Pancreas (tissue), 10 donors: ENCODE measurements around the gene HMCES. TPM values are rescaled to one million over a fixed set of nuclear protein-coding genes. Genes with fewer than 3 reads are reported as not detected.

Source experiments
- ATAC-seq, 4 donors: fragments of 200-7000 bp; cut with Tn5 transposase; one replicate each; pipeline versions ENCODE4 v1.8.0 to v1.9.1; 2020; ENCODE audit warnings: mild to moderate bottlenecking in 4 of 4, moderate library complexity in 4 of 4
- DNase-seq, 6 donors: peaks; one replicate each; pipeline ENCODE4 v3.0.0-alpha.2; 2020
- FAIRE-seq: peaks from 2 replicates; lab custom pipeline; 2012; peaks lifted over from hg19 to GRCh38; lab: Jason Lieb, UNC
- H3K27ac ChIP-seq, 4 donors: fragments of 200-600 bp; sonication (generic); 1 replicate in 3 of 4; 2 replicates in 1 of 4; pipeline versions ENCODE4 v1.5.0 to v1.8.0; 2020
- H3K27me3 ChIP-seq, 4 donors: fragments of 200-600 bp; one replicate each; pipeline ENCODE4 v1.8.0; 2021
- H3K36me3 ChIP-seq, 3 donors: fragments of 200-600 bp; sonication (generic) in 1 of 3; one replicate each; pipeline versions ENCODE4 v1.5.0 to v1.8.0; 2020 to 2021
- H3K4me1 ChIP-seq, 3 donors: fragments of 200-600 bp; one replicate each; pipeline ENCODE4 v1.8.0; 2021
- H3K4me3 ChIP-seq, 4 donors: fragments of 200-600 bp; sonication (generic) in 2 of 4; one replicate each; pipeline versions ENCODE4 v1.5.0 to v1.8.0; 2020 to 2021
- H3K9me3 ChIP-seq, 4 donors: fragments of 200-600 bp; one replicate each; pipeline ENCODE4 v1.8.0; 2021
- CTCF ChIP-seq, 4 donors: fragments of 200-600 bp; sonication (generic) in 3 of 4; IDR thresholded peaks; one replicate each; pipeline versions ENCODE4 v1.5.0 to v1.8.0; 2021; ENCODE audit warnings: antibody characterized with exemption in 4 of 4
- WGBS, 2 donors: extraction: QIAGEN DNeasy Blood & Tissue Kit; methylation state at CpG; one replicate each; pipeline ENCODE4 v1.1.7; 2013; 5-methylcytosine and 5-hydroxymethylcytosine counted together
- intact Hi-C, 3 donors: fragments of 100-400 bp; cut with DNase I; formaldehyde crosslinking; loops; one replicate each; pipeline versions ENCODE4 v1.11.1 to v1.14.2; 2022
- polyA plus RNA-seq, 2 donors: library from polyadenylated mRNA; stranded (reverse); fragments of 200-250 nt; gene quantifications; one replicate each; pipeline ENCODE4 v1.2.3, GENCODE V29; 2013
- total RNA-seq, 6 donors: library from RNA; stranded (reverse); fragmentation: NEBNext Ultra II Directional in 4 of 6; extraction: Animal tissue kit (Norgen Biotek cat#: 25700) in 4 of 6; gene quantifications; one replicate each; pipeline versions ENCODE4 v1.2.1 to v1.2.4, GENCODE V29; 2021 to 2023
- donor health status: healthy with polysubstance abuse.
- donor health status: DM: no; HTN: no; CAD: no; lungs with moderate emphysema.
- donor health status: DM: no; HTN: no; CAD: no.
- donor health status: control.
- donor health status: control.
- donor health status: Bipolar disorder and iron deficiency.
- donor health status: DM: yes; HTN: yes; CAD: no.
- donor health status: DM: no; HTN: no; CAD: no.
- donor health status: DM: no; HTN: no; CAD: no.
- donor health status: DM: yes; HTN: yes; CAD: no.

The HMCES gene
- total and polyA plus RNA-seq, 8 donors, result 8.0 to 22.5 (median 10.7) TPM

GRCh38 chr3:129233538-129233937 lies 45.1 kb upstream of the HMCES start:
- Histone ChIP-seq H3K36me3 (no peaks in the 10 kb centered on the region), H3K9me3 (no peaks in the 10 kb centered on the region), H3K4me1 (no peaks in the 10 kb centered on the region), H3K27me3 (no peaks in the 10 kb centered on the region), H3K27ac (peak overlapping the region in 2 of 4 donors; percentile 21 to 50), H3K4me3 (no peak overlapping the region)
- ATAC-seq (peak in 3 of 4 donors; percentile 41 to 73 (median 52)), FAIRE-seq (no peak), DNase-seq (peak in 1 of 6 donors; percentile 62)
- intact Hi-C loops, result no loop called here
- WGBS, 2 donors, result 69 to 75% methylated on average over 4 of the region's 4 CpGs
- TF ChIP-seq CTCF (IDR thresholded peaks at IDR 0.05), result no peak

DNA sequence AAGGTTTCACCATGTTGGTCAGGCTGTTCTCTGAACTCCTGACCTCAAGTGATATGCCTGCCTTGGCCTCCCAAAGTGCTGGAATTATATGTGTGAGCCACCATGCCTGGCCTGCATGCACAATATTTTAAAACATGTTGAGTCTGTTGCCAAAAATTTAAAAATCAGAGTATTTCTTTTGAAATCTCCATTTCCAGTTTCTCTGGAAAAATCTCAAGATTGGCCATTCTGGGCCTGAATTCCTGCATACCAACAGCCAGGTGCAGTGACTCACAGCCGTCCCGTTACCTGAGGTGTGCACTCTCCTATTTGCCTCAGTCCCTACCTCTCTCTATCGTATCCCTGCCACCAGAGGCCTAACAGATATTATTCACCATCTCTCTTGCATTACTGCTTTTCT lies 44.2 kb upstream of the HMCES start:
- H3K36me3 ChIP-seq, result no peaks in the 10 kb centered on the region
- H3K27me3 ChIP-seq, result no peaks in the 10 kb centered on the region
- no peak for DNase-seq
- H3K4me3 ChIP-seq, result no peak overlapping the region
- peak overlapping the region in 1 of 4 donors; percentile 39 for H3K27ac ChIP-seq
- no peaks in the 10 kb centered on the region for H3K4me1 ChIP-seq
- intact Hi-C loops, result no loop called here
- WGBS, 2 donors, result 85 to 94% methylated on average over 3 of the region's 3 CpGs
- no peak for TF ChIP-seq CTCF (IDR thresholded peaks at IDR 0.05)
- no peak for FAIRE-seq
- ATAC-seq, result no peak
- no peaks in the 10 kb centered on the region for H3K9me3 ChIP-seq

DNA sequence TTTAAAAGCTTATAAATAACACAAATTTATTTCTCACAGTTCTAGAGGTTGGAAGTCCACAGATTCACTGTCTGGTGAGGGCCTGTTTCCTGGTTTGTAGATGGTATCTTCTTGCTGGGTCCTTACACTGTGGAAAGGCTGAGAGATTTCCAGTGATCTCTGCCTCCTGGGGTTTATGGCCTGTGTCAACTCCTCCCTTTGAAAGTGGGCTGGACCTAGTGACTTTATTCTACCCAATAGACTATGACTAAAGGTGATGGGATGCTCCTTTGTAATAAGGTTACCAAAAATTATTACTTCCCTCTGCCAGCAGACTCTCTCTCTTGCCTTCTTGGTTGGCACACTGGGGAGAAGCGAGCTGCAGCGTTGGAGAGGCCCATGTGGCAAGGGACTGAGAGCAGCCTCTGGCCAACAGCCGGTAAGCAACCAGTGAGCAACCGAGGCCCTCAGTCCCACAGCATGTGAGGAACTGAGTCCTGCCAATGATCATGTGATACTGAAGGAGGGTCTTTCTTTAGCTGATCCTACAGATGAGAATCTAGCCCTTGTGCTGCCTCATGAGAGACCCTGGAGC lies 43.2 kb upstream of the HMCES start:
- Histone ChIP-seq H3K9me3 (no peaks in the 10 kb centered on the region), H3K4me3 (no peak overlapping the region), H3K27me3 (no peaks in the 10 kb centered on the region), H3K27ac (no peak overlapping the region), H3K36me3 (no peaks in the 10 kb centered on the region), H3K4me1 (no peaks in the 10 kb centered on the region)
- DNase-seq (no peak), FAIRE-seq (no peak), ATAC-seq (no peak)
- intact Hi-C loops, result no loop called here
- TF ChIP-seq CTCF (IDR thresholded peaks at IDR 0.05), result no peak
- WGBS, 2 donors, result 90 to 94% methylated on average over 4 of the region's 4 CpGs

- intact Hi-C loops, result no loop called here
- ATAC-seq (peak in 3 of 4 donors; percentile 34 to 78 (median 52)), DNase-seq (no peak), FAIRE-seq (no peak)
- Histone ChIP-seq H3K27me3 (no peaks in the 10 kb centered on the region), H3K4me1 (no peaks in the 10 kb centered on the region), H3K27ac (no peak overlapping the region), H3K4me3 (no peak overlapping the region), H3K36me3 (no peaks in the 10 kb centered on the region), H3K9me3 (no peaks in the 10 kb centered on the region)
- WGBS, 2 donors, result 79 to 86% methylated on average over 8 of the region's 8 CpGs
- no peak for TF ChIP-seq CTCF (IDR thresholded peaks at IDR 0.05)
Observed at GRCh38 chr3:129238945-129239705, 39.5 kb upstream of the HMCES start.

DNA sequence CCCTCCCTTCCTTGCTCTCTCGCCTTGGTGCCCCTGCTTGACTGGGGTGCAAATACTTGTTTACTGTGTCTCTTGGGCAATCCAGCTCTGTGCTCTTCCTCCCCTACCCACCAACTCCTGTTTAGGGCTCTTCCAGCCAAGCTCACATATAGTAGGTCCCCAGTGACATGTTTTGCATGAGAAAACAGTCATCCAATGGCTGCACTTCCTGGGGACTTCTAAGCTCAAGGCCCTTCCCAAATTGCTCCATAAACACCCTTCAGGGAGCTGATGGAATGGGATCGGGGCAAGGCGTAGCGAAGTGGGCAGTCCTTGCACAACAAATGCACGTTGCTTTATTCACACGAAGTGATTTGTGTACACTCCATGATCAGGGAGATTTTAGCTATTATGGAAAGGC lies 38.7 kb upstream of the HMCES start:
- 37 to 43% methylated on average over 6 of the region's 6 CpGs for WGBS, 2 donors
- Histone ChIP-seq H3K36me3 (no peaks in the 10 kb centered on the region), H3K9me3 (no peaks in the 10 kb centered on the region), H3K27ac (no peak overlapping the region), H3K4me1 (no peaks in the 10 kb centered on the region), H3K4me3 (no peak overlapping the region), H3K27me3 (no peaks in the 10 kb centered on the region)
- FAIRE-seq (no peak), ATAC-seq (peak in 1 of 4 donors; percentile 9), DNase-seq (no peak)
- no peak for TF ChIP-seq CTCF (IDR thresholded peaks at IDR 0.05)
- intact Hi-C loops, result loop anchor here in 2 of 3 donors (10.0 kb wide), 3 partner anchors 65 to 275 kb away; no protein-coding TSS in a partner anchor
